ENCODE results near the gene SULF2. TPM values are rescaled to one million over a fixed set of nuclear protein-coding genes. Genes with fewer than 3 reads are reported as not detected.

Gene SULF2
- total RNA-seq, 1 experiment from 2014 or later = 13.0 TPM

DNA sequence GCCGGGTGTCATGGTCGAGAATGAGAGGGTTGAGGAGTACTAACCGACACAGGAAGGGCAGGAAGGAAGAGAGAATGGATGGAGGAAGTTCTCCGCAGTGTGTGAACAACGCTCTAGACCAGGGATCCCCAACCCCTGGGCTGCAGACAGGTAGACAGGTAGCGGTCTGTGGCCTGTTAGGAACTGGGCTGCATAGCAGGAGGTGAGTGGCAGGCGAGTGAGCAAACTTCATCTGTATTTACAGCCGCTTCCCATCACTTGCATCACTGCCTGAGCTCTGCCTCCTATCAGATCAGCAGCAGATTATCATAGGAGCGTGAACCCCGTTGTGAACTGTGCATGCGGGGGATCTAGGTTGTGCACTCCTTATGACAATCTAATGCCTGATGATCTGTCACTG lies 62.0 kb downstream of the SULF2 start:
- no peak overlapping the region for H3K9ac ChIP-seq (ENCODE audit: low read length)
- no peaks in the 10 kb centered on the region for H4K20me1 ChIP-seq (ENCODE audit: insufficient read depth)
- no peak overlapping the region for H3K27ac ChIP-seq (ENCODE audit: low read depth, low read length)
- DNase-seq (ENCODE audit: low read depth, low spot score) = no peak
- no peaks in the 10 kb centered on the region for H3K79me2 ChIP-seq (ENCODE audit: insufficient read depth, low read length)
- H3K27me3 ChIP-seq (ENCODE audit: insufficient read depth, low read length) = no peaks in the 10 kb centered on the region
- ChIA-PET RAD21 (ENCODE audit: low non-redundant PET in 1 of 2, low total read pairs in 2 of 2, uncharacterized antibody in 2 of 2, unreplicated experiment in 2 of 2) (no interaction called here), CTCF (interaction anchor here (1.0 kb wide), 1 partner anchor 897 kb away, joined by 4 read pairs; no protein-coding TSS in a partner anchor), POLR2A (no interaction called here)
- no peak for TF ChIP-seq ELF1 (IDR thresholded peaks at IDR 0.05; ENCODE audit: borderline replicate concordance, low read depth)
- TF ChIP-seq TCF7L2 (IDR thresholded peaks at IDR 0.05; ENCODE audit: borderline replicate concordance, extremely low read depth, insufficient read depth, insufficient read length) = no peak
- TF ChIP-seq CBX3 (IDR thresholded peaks at IDR 0.05; ENCODE audit: low read depth) = no peak
- TF ChIP-seq RAD21 (IDR thresholded peaks at IDR 0.05; ENCODE audit: low read depth) = no peak
- no peak for TF ChIP-seq FOSL1 (IDR thresholded peaks at IDR 0.05; ENCODE audit: low read depth)
- TF ChIP-seq, protein P1, sequence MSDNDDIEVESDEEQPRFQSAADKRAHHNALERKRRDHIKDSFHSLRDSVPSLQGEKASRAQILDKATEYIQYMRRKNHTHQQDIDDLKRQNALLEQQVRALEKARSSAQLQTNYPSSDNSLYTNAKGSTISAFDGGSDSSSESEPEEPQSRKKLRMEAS (IDR thresholded peaks at IDR 0.05) = no peak
- TF ChIP-seq, protein P2, sequence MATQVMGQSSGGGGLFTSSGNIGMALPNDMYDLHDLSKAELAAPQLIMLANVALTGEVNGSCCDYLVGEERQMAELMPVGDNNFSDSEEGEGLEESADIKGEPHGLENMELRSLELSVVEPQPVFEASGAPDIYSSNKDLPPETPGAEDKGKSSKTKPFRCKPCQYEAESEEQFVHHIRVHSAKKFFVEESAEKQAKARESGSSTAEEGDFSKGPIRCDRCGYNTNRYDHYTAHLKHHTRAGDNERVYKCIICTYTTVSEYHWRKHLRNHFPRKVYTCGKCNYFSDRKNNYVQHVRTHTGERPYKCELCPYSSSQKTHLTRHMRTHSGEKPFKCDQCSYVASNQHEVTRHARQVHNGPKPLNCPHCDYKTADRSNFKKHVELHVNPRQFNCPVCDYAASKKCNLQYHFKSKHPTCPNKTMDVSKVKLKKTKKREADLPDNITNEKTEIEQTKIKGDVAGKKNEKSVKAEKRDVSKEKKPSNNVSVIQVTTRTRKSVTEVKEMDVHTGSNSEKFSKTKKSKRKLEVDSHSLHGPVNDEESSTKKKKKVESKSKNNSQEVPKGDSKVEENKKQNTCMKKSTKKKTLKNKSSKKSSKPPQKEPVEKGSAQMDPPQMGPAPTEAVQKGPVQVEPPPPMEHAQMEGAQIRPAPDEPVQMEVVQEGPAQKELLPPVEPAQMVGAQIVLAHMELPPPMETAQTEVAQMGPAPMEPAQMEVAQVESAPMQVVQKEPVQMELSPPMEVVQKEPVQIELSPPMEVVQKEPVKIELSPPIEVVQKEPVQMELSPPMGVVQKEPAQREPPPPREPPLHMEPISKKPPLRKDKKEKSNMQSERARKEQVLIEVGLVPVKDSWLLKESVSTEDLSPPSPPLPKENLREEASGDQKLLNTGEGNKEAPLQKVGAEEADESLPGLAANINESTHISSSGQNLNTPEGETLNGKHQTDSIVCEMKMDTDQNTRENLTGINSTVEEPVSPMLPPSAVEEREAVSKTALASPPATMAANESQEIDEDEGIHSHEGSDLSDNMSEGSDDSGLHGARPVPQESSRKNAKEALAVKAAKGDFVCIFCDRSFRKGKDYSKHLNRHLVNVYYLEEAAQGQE (IDR thresholded peaks at IDR 0.05; ENCODE audit: low read depth) = no peak
- TF ChIP-seq EZH2 (IDR thresholded peaks at IDR 0.05) = no peak
- no peak for TF ChIP-seq POLR2AphosphoS5 (IDR thresholded peaks at IDR 0.05; ENCODE audit: low read depth, low read length)
- no peak for TF ChIP-seq JUND (IDR thresholded peaks at IDR 0.05)
- no peak for TF ChIP-seq ZFX (IDR thresholded peaks at IDR 0.05)
- no peak for TF ChIP-seq SRF (IDR thresholded peaks at IDR 0.05; ENCODE audit: low read depth)
- TF ChIP-seq, protein P3, sequence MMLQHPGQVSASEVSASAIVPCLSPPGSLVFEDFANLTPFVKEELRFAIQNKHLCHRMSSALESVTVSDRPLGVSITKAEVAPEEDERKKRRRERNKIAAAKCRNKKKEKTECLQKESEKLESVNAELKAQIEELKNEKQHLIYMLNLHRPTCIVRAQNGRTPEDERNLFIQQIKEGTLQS (IDR thresholded peaks at IDR 0.05) = no peak
- TF ChIP-seq POLR2A (IDR thresholded peaks at IDR 0.05; ENCODE audit: borderline replicate concordance, extremely low read depth, insufficient read depth, insufficient read length) = no peak
- no peaks in the 10 kb centered on the region for H3K9me2 ChIP-seq (ENCODE audit: insufficient read depth)
- no peak overlapping the region for H2AFZ ChIP-seq (ENCODE audit: low read depth, low read length, poor library complexity, severe bottlenecking)
- no TSS peak for BruUV-seq (replicated peaks)
- ATAC-seq = no peak
- intact Hi-C loops (cut with micrococcal nuclease) = no loop called here
- no peak overlapping the region for H3K4me2 ChIP-seq (ENCODE audit: low read length)
- no peaks in the 10 kb centered on the region for H3K36me3 ChIP-seq (ENCODE audit: control insufficient read depth in 1 of 2, insufficient read depth in 2 of 2, low read length in 2 of 2)
- H3K4me3 ChIP-seq (replicated peaks in 1 of 2; ENCODE audit: low read depth in 1 of 2, low read length in 2 of 2) = no peak overlapping the region
- H3K9me3 ChIP-seq (ENCODE audit: control insufficient read depth in 1 of 2, insufficient read depth in 1 of 2, low read depth in 1 of 2, low read length in 2 of 2) = no peaks in the 10 kb centered on the region
- peaks cover 0 to 10% of the 10 kb centered on the region in 2 experiments; a peak in 2 of 4 replicates for H3K4me1 ChIP-seq (ENCODE audit: control insufficient read depth in 1 of 2, insufficient read depth in 2 of 2, low read length in 2 of 2)
